GM23248 (cell line): Measurements from ENCODE around the gene AMACR. TPM values are rescaled to one million over a fixed set of nuclear protein-coding genes. Genes with fewer than 3 reads are reported as not detected.
A peak's percentile ranks its signal among the peaks of the same experiment; 100 is the strongest.
"Not testable (repeated sequence)": the region's sequence is repeated elsewhere in the genome, so short reads cannot be mapped to it uniquely, and the experiment has no call there.

Experiments
- DNase-seq: peaks from one replicate; pipeline ENCODE4 v3.0.0-alpha.2; 2015
- H2AFZ ChIP-seq: fragments of 200-600 bp; sonication (generic); 2 replicates; pipeline ENCODE4 v1.6.1; 2016; ENCODE audit warnings: antibody characterized with exemption
- H3F3A ChIP-seq: fragments of 200-600 bp; sonication (generic); 2 replicates; pipeline ENCODE4 v1.6.1; 2016; ENCODE audit warnings: mild to moderate bottlenecking, antibody characterized with exemption, mixed run types; ENCODE audit not compliant: insufficient read depth
- H3K27ac ChIP-seq: fragments of 200-600 bp; sonication (generic); 2 replicates; pipeline ENCODE4 v1.5.1; 2016; ENCODE audit warnings: mild to moderate bottlenecking
- H3K27me3 ChIP-seq: fragments of 200-600 bp; sonication (generic); replicated peaks from 2 replicates; pipeline ENCODE4 v1.6.1; 2016; ENCODE audit warnings: mild to moderate bottlenecking; ENCODE audit not compliant: insufficient read depth
- H3K36me3 ChIP-seq: fragments of 200-600 bp; sonication (generic); 2 replicates; pipeline ENCODE4 v1.6.1; 2016; ENCODE audit warnings: low read depth, mild to moderate bottlenecking
- H3K4me1 ChIP-seq: fragments of 200-600 bp; sonication (generic); 2 replicates; pipeline ENCODE4 v1.6.1; 2016; ENCODE audit warnings: mild to moderate bottlenecking; ENCODE audit not compliant: insufficient read depth
- H3K4me2 ChIP-seq: fragments of 200-600 bp; sonication (generic); one replicate; pipeline ENCODE4 v1.6.1; 2016; ENCODE audit warnings: mild to moderate bottlenecking; ENCODE audit not compliant: unreplicated experiment
- H3K4me3 ChIP-seq: fragments of 200-600 bp; sonication (generic); 2 replicates; pipeline ENCODE4 v1.5.1; 2016; ENCODE audit warnings: mild to moderate bottlenecking
- H3K79me2 ChIP-seq: fragments of 200-600 bp; sonication (generic); 2 replicates; pipeline ENCODE4 v1.6.1; 2016; ENCODE audit warnings: mild to moderate bottlenecking; ENCODE audit not compliant: insufficient read depth
- H3K9ac ChIP-seq: fragments of 200-600 bp; sonication (generic); 2 replicates; pipeline ENCODE4 v1.6.1; 2016; ENCODE audit warnings: mild to moderate bottlenecking
- H3K9me2 ChIP-seq: fragments of 200-600 bp; sonication (generic); 2 replicates; pipeline ENCODE4 v1.6.1; 2016; ENCODE audit warnings: mixed run types, mild to moderate bottlenecking, moderate library complexity; ENCODE audit not compliant: insufficient read depth
- H3K9me3 ChIP-seq: fragments of 200-600 bp; sonication (generic); one replicate; pipeline ENCODE4 v1.6.1; 2017; ENCODE audit warnings: low read depth
- H4K20me1 ChIP-seq: fragments of 200-600 bp; sonication (generic); 2 replicates; pipeline ENCODE4 v1.6.0; 2016; ENCODE audit not compliant: insufficient read depth
- EZH2 ChIP-seq: fragments of 200-600 bp; sonication (generic); IDR thresholded peaks from 2 replicates; pipeline ENCODE4 v1.6.1; 2018; ENCODE audit warnings: antibody characterized with exemption, mild to moderate bottlenecking; ENCODE audit not compliant: insufficient read depth, poor library complexity, severe bottlenecking
- EZH2phosphoT487 ChIP-seq: fragments of 200-600 bp; sonication (generic); IDR thresholded peaks from 2 replicates; pipeline ENCODE4 v1.6.1; 2018; ENCODE audit warnings: antibody characterized with exemption, moderate library complexity, mild to moderate bottlenecking, low read depth; ENCODE audit not compliant: insufficient read depth
- WGBS, 2 experiments: methylation state at CpG; one replicate each; pipeline ENCODE4 v1.1.6; 2015 to 2017; ENCODE audit warnings: low lambda C conversion rate in 2 of 2, low coverage in 1 of 2; ENCODE audit errors: missing lambda C conversion rate in 2 of 2; 5-methylcytosine and 5-hydroxymethylcytosine counted together
- in situ Hi-C: fragments of 300-500 bp; cut with MboI; formaldehyde crosslinking; loops from 2 replicates; pipeline ENCODE4 v1.15.0; 2020
- polyA plus RNA-seq: library from polyadenylated mRNA; unstranded; fragments of >200 nt; fragmentation: Nextera tagmentation; extraction: Ambion mirVana; gene quantifications from 2 replicates; pipeline ENCODE4 v1.2.1, GENCODE V29; 2016
- total RNA-seq: library from RNA; depleted of rRNA; stranded (reverse); fragments of >200 nt; shearing (Covaris generic); gene quantifications from 2 replicates; pipeline ENCODE4 v1.2.3, GENCODE V29; 2014

The AMACR gene
- total and polyA plus RNA-seq, 2 experiments from 2014 or later = 22.5 to 22.6 TPM

- DNase-seq = peak; percentile 16
- Histone ChIP-seq H3K9ac (no peak overlapping the region), H3K9me2 (no peaks in the 10 kb centered on the region)
Observed at GRCh38 chr5:34012791-34013190, 4.9 kb upstream of the AMACR start.

GRCh38 chr5:34011536-34011935, 3.7 kb upstream of the AMACR start:
- H3K9me3 ChIP-seq = no peaks in the 10 kb centered on the region
- H3F3A ChIP-seq = peaks cover 32% of the 10 kb centered on the region
- no peak overlapping the region for H3K27ac ChIP-seq
- no peaks in the 10 kb centered on the region for H3K27me3 ChIP-seq
- TF ChIP-seq EZH2 = no peak
- TF ChIP-seq EZH2phosphoT487 = no peak
- no peak overlapping the region for H3K4me3 ChIP-seq
- H3K36me3 ChIP-seq = no peaks in the 10 kb centered on the region
- 39 to 45% methylated on average over 4 of the region's 4 CpGs for WGBS, 2 experiments
- H3K79me2 ChIP-seq = peaks cover 6% of the 10 kb centered on the region
- H2AFZ ChIP-seq = no peak overlapping the region
- peak; percentile 60 for DNase-seq
- no peaks in the 10 kb centered on the region for H4K20me1 ChIP-seq
- in situ Hi-C loops = loop anchor here (25.0 kb wide), 1 partner anchor 876 kb away; no protein-coding TSS in a partner anchor
- H3K4me2 ChIP-seq = no peak overlapping the region
- H3K4me1 ChIP-seq = peaks cover 16% of the 10 kb centered on the region
- no peaks in the 10 kb centered on the region for H3K9me2 ChIP-seq
- no peak overlapping the region for H3K9ac ChIP-seq

More at GRCh38 chr5:34012791-34013190, 4.9 kb upstream of the AMACR start:
- no peak overlapping the region for H3K4me3 ChIP-seq
- H3K9me3 ChIP-seq = no peaks in the 10 kb centered on the region
- no peaks in the 10 kb centered on the region for H3K36me3 ChIP-seq
- H3K79me2 ChIP-seq = no peaks in the 10 kb centered on the region
- H3K27ac ChIP-seq = no peak overlapping the region
- in situ Hi-C loops = loop anchor here (25.0 kb wide), 1 partner anchor 875 kb away; no protein-coding TSS in a partner anchor
- H3K4me1 ChIP-seq = peaks cover 11% of the 10 kb centered on the region
- H3F3A ChIP-seq = peaks cover 24% of the 10 kb centered on the region
- H3K4me2 ChIP-seq = no peak overlapping the region
- no peaks in the 10 kb centered on the region for H4K20me1 ChIP-seq
- no peak overlapping the region for H2AFZ ChIP-seq
- no peaks in the 10 kb centered on the region for H3K27me3 ChIP-seq
- no peak for TF ChIP-seq EZH2

- not testable (repeated sequence) for H3K27me3 ChIP-seq, H3K9me2 ChIP-seq, H4K20me1 ChIP-seq, H3K27ac ChIP-seq, DNase-seq, H3K9ac ChIP-seq, H3K4me2 ChIP-seq, H2AFZ ChIP-seq, H3K9me3 ChIP-seq, H3K36me3 ChIP-seq, H3K4me3 ChIP-seq
- WGBS, 2 experiments = 64 to 71% methylated on average over 2 of the region's 2 CpGs
- in situ Hi-C loops = loop anchor here (25.0 kb wide), 1 partner anchor 877 kb away; no protein-coding TSS in a partner anchor
- peaks cover 33% of the 10 kb centered on the region for H3F3A ChIP-seq
- H3K4me1 ChIP-seq = peaks cover 20% of the 10 kb centered on the region
- peaks cover 20% of the 10 kb centered on the region for H3K79me2 ChIP-seq
Observed at GRCh38 chr5:34010146-34010545, 2.3 kb upstream of the AMACR start.

- no peaks in the 10 kb centered on the region for H3K36me3 ChIP-seq
- H3K4me3 ChIP-seq = no peak overlapping the region
- 87 to 91% methylated on average over 1 of the region's 1 CpG for WGBS, 2 experiments
- no peaks in the 10 kb centered on the region for H4K20me1 ChIP-seq
- no peaks in the 10 kb centered on the region for H3K27me3 ChIP-seq
- H3K79me2 ChIP-seq = peaks cover 20% of the 10 kb centered on the region
- H2AFZ ChIP-seq = no peak overlapping the region
- H3F3A ChIP-seq = peaks cover 33% of the 10 kb centered on the region
- H3K4me1 ChIP-seq = peaks cover 20% of the 10 kb centered on the region
- no peak overlapping the region for H3K27ac ChIP-seq
- in situ Hi-C loops = loop anchor here (10.0 to 25.0 kb wide), 2 partner anchors 455 to 878 kb away; no protein-coding TSS in a partner anchor
- no peak for TF ChIP-seq EZH2
- TF ChIP-seq EZH2phosphoT487 = no peak
- no peaks in the 10 kb centered on the region for H3K9me3 ChIP-seq
- H3K4me2 ChIP-seq = peak overlapping the region; percentile 14
- no peaks in the 10 kb centered on the region for H3K9me2 ChIP-seq
- H3K9ac ChIP-seq = no peak overlapping the region
- DNase-seq = peak; percentile 31
Observed at GRCh38 chr5:34009610-34010009, 1.8 kb upstream of the AMACR start.

- in situ Hi-C loops = loop anchor here (10.0 to 25.0 kb wide), 2 partner anchors 456 to 878 kb away; no protein-coding TSS in a partner anchor
- peak overlapping the region; percentile 80 for H3K27ac ChIP-seq
- peak overlapping the region; percentile 97 for H2AFZ ChIP-seq
- peaks cover 33% of the 10 kb centered on the region for H3F3A ChIP-seq
- H3K27me3 ChIP-seq = no peaks in the 10 kb centered on the region
- no peak for DNase-seq
- no peaks in the 10 kb centered on the region for H3K9me3 ChIP-seq
- H3K4me2 ChIP-seq = peak overlapping the region; percentile 96
- H3K9me2 ChIP-seq = no peaks in the 10 kb centered on the region
- H3K4me3 ChIP-seq = peak overlapping the region; percentile 83
- H3K36me3 ChIP-seq = peaks cover 3% of the 10 kb centered on the region; the same call in 1 of the 2 replicates
- WGBS, 2 experiments = 9 to 12% methylated on average over 1 of the region's 1 CpG
- H3K4me1 ChIP-seq = peaks cover 20% of the 10 kb centered on the region
- H3K9ac ChIP-seq = peak overlapping the region; percentile 83
- H4K20me1 ChIP-seq = no peaks in the 10 kb centered on the region
- H3K79me2 ChIP-seq = peaks cover 21% of the 10 kb centered on the region
- TF ChIP-seq EZH2phosphoT487 (no peak), EZH2 (no peak)
Observed at GRCh38 chr5:34008802-34009201, 952 bp upstream of the AMACR start.
